ENCODE measurements around the gene SH2D6.

Gene SH2D6

GRCh38 chr2:85395912-85396475 is 22.5 kb upstream of the SH2D6 start:
- no peak overlapping the region for H3K27ac Mint-ChIP-seq
- H3K4me3 Mint-ChIP-seq = no peak overlapping the region

GRCh38 chr2:85396531-85397470 is 21.7 kb upstream of the SH2D6 start:
- H3K4me3 Mint-ChIP-seq = no peak overlapping the region
- no peaks in the 10 kb centered on the region for H3K9me3 Mint-ChIP-seq
- no peaks in the 10 kb centered on the region for H3K4me1 Mint-ChIP-seq
- H3K27ac Mint-ChIP-seq = peak overlapping the region; percentile 64
- no peaks in the 10 kb centered on the region for H3K36me3 Mint-ChIP-seq (ENCODE audit: low read depth)
- DNase-seq = no peak
- TF ChIP-seq CTCF (IDR thresholded peaks at IDR 0.05) = no peak
- H3K27me3 Mint-ChIP-seq (ENCODE audit: low read depth, poor library complexity) = peaks cover 5% of the 10 kb centered on the region

More at GRCh38 chr2:85395912-85396475, 22.5 kb upstream of the SH2D6 start:
- no peaks in the 10 kb centered on the region for H3K9me3 Mint-ChIP-seq
- peaks cover 2% of the 10 kb centered on the region for H3K27me3 Mint-ChIP-seq (ENCODE audit: low read depth, poor library complexity)
- no peaks in the 10 kb centered on the region for H3K36me3 Mint-ChIP-seq (ENCODE audit: low read depth)
- H3K4me1 Mint-ChIP-seq = no peaks in the 10 kb centered on the region
- TF ChIP-seq CTCF (IDR thresholded peaks at IDR 0.05) = no peak
- no peak for DNase-seq

- peaks cover 5% of the 10 kb centered on the region for H3K9me3 Mint-ChIP-seq
- no peak for TF ChIP-seq CTCF (IDR thresholded peaks at IDR 0.05)
- H3K27me3 Mint-ChIP-seq (ENCODE audit: low read depth, poor library complexity) = peaks cover 5% of the 10 kb centered on the region
- H3K4me3 Mint-ChIP-seq = no peak overlapping the region
- H3K27ac Mint-ChIP-seq = no peak overlapping the region
- no peaks in the 10 kb centered on the region for H3K4me1 Mint-ChIP-seq
- no peak for DNase-seq
- peaks cover 5% of the 10 kb centered on the region for H3K36me3 Mint-ChIP-seq (ENCODE audit: low read depth)
Observed at GRCh38 chr2:85397925-85398331, 20.6 kb upstream of the SH2D6 start.

DNA sequence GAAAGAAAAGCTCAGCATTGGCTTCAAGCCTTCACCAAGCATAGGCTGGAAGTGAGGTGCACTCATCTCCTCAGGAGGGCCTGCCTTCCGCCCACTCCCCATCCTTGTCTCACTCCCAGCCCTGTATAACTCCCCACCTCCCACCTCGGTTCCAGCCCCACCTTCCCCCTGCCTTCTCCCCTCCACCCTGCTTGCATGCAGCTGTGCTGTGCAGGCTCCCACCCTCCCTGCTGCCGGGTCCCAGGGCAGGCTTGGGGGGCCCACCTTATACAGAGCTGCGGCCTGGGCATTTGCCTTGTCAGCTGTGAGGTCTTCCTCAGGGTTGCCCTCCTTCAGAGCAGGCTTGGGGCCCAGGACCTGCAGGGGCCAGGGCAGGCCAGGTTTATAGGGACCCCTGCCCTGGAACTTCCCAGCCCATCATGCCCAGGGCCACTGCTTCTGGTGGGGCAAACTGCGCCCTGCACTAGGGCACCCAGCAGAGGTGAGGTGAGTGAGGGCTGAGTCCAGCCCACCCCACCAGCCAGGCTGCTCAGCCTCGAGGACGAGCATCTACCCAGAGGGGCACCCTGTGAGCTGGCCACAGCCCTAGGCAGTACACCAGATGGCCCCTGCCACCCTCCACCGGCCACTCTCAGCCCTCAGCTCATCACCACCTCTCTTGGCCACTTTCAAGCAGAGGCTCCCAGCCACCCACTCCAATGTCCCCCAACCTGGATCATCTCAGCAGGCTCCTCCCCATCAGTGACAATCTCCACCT is 19.9 kb upstream of the SH2D6 start:
- H3K4me1 Mint-ChIP-seq = no peaks in the 10 kb centered on the region
- H3K36me3 Mint-ChIP-seq (ENCODE audit: low read depth) = peaks cover 10% of the 10 kb centered on the region
- TF ChIP-seq CTCF (IDR thresholded peaks at IDR 0.05) = no peak
- peaks cover 12% of the 10 kb centered on the region for H3K9me3 Mint-ChIP-seq
- no peak overlapping the region for H3K27ac Mint-ChIP-seq
- H3K4me3 Mint-ChIP-seq = no peak overlapping the region
- DNase-seq = no peak
- peaks cover 5% of the 10 kb centered on the region for H3K27me3 Mint-ChIP-seq (ENCODE audit: low read depth, poor library complexity)

DNA sequence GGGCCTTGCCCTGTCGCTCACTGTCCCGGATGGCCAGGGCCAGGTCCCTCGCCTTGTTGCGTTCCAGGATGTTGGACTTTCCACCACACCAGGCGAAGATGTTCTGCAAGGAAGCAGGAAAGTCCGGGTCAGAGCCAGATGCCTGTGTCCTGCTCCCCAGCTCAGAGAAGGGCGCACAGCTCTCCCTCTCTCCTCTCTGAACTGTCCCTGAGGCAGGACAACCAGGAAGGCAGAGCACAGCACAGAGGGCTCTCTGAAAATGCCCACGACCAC is 19.4 kb upstream of the SH2D6 start:
- peaks cover 16% of the 10 kb centered on the region for H3K36me3 Mint-ChIP-seq (ENCODE audit: low read depth)
- H3K9me3 Mint-ChIP-seq = peaks cover 17% of the 10 kb centered on the region
- peaks cover 5% of the 10 kb centered on the region for H3K27me3 Mint-ChIP-seq (ENCODE audit: low read depth, poor library complexity)
- no peak overlapping the region for H3K4me3 Mint-ChIP-seq
- H3K4me1 Mint-ChIP-seq = no peaks in the 10 kb centered on the region
- no peak for DNase-seq
- no peak for TF ChIP-seq CTCF (IDR thresholded peaks at IDR 0.05)
- no peak overlapping the region for H3K27ac Mint-ChIP-seq
